TTC549 (cell line): Measurements from ENCODE around the gene LRRC39.
"Not testable (repeated sequence)": the region's sequence is repeated elsewhere in the genome, so short reads cannot be mapped to it uniquely, and the experiment has no call there.

Experiments used
- FAIRE-seq: peaks from 2 replicates; lab custom pipeline; 2012; peaks lifted over from hg19 to GRCh38; lab: Jason Lieb, UNC

Gene LRRC39

DNA sequence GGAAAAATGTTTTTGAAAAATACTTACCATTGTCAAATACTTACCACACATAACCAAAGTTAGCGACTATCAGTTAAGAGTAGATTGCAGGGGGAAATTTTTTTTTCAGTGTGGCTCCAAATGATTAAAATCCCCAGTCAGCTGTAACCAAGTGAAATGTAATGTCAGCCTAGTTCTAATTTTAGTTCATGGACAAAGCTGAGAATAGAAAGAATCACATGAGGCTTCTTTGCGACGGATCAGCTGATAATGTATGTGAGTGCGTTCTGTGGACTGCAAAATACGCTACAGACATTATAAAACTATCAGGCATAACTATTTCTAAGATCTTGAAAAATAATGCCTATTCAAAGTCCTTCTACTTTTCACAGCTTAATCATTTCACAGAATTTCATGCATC lies at the start of gene LRRC39:
Gene LRRC39 (minus strand): TSS at position 166 of the 400 bp plus-strand sequence. CDS start 9,740 bp downstream, outside the sequence.
- no peak for FAIRE-seq

DNA sequence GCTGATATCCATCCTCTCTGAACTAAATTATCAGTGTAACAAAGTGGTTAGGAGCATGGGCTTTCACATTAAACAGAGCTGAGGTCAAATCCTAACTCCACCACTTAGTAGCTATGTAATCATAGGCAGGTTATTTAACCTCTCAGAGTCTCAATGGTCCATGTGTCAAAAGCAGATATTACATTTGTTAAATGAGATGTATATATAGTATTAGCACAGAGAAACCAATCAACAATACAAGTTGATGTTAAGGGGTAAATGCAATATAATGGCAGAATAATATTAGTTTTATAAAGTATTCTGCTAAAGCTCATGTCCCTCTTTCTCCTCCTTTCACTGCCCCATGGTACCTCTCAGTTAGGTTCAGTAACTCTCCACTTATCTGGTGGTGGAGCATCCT lies 44.4 kb upstream of the LRRC39 start:
- FAIRE-seq = no peak

DNA sequence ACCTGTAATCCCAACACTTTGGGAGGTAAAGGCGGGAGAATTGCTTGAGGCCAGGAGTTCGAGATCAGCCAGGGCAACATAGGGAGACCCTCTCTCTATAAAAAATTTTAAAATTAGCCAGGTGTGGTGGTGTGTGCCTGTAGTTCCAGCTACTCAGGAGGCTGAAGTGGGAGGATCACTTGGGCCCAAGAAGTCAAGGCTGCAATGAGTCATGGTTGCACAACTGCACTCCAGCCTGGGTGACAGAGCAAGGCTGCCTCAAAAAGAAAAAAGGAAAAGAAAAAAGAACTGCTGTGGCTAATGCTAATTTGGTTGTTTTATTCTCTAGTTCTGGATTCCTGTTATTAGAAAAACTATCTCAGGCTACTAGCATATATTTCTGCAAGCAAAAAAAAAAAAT lies 41.8 kb upstream of the LRRC39 start:
- FAIRE-seq = no peak

DNA sequence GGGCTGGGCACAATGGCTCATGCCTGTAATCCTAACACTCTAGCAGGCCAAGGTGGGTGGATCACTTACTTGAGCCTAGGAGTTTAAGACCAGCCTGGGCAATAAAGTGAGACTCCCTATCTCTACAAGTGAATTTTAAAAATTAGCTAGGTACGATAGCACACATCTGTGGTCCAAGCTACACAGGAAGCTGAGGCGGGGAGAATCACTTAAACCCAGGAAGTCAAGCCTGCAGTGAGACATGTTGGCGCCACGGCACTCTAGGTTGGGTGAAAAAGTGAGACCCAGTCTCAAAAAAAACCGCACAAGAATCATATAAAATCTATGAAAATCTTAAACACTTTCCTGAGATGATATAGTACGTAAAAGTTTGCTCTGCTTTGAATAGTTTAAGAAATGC lies 41.4 kb upstream of the LRRC39 start:
- no peak for FAIRE-seq

DNA sequence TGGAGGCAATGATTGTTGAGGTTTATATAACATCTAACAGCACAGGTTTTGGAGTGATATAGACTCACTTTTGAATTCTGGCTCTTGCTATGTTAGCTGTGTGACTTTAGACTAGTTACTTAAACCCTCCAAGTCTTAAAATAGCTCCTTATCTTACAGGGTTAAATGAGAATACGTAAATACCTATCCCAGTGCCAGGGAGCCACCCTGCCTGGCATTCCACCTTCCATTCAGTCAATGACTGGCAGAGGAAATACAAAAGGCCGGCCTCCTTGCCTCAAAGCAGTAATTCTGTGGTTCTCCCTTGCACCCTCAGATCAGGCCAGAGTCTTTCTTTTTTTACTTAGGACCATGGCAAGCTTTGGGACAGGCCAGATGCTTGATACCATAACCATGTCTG lies 39.8 kb upstream of the LRRC39 start:
- FAIRE-seq = no peak

DNA sequence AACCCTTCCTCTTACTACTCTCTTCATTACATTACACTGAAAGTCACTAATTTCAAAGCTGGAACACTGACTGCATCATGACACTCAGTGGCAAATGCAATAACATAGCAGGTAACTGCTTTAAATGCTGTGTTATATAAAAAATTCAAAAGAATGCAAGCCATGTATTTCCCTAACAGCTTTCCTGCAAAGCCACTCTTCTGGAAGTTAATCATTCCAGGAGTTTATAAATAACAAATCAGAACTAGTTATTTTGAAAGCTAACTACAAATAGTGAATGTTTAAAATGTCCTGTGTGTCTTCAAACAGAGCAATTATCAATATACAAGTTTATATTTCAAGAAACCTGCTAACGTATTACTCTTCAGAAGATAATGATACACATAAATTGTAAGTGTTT lies 37.0 kb upstream of the LRRC39 start:
- no peak for FAIRE-seq

DNA sequence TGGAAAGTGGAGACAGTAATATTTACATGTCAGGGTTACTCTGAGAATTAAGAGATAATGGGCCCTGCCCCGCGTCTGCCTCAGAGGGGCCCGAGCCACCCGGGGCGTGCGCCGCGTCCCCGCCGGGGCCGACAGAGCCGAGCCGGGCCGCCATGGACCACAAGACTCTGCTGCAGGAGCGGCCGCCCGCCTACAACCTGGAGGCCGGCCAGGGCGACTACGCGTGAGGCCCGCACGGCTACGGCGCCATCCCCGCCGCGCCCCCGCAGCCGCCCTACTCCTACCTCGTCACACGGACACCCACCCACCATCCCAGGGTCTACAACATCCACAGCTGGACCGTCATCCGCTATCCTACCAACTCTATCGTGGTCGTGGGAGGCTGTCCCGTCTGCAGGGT lies 35.1 kb upstream of the LRRC39 start:
- FAIRE-seq = no peak

DNA sequence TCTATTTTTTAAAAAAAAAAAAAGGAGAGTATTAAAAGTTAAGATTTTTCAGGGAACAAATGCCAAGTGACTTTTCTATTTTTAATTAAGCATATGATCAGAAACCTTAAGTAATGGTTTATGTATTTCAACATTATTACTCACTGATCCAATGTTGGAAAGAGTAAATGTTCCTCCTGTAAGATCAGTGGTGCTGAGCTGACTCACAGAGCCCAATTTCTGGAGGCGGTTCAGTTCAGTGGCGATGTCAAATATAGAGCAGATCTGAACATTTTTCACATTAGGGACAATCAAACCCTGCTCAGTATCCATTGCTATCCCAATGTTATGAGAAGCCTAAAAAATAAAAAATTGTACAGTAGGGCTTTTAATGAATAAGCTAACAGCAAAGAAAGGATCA lies 28.2 kb upstream of the LRRC39 start:
- no peak for FAIRE-seq

DNA sequence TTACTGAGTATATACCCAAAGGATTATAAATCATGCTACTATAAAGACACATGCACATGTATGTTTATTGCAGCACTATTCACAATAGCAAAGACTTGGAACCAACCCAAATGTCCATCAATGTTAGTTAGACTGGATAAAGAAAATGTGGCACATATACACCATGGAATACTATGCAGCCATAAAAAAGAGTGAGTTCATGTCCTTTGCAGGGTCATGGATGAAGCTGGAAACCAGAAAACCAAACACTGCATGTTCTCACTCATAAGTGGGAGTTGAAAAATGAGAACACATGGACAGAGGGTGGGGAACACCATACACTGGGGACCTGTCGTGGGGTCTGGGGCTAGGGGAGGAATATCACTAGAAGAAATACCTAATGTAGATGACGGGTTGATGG lies 27.5 kb upstream of the LRRC39 start:
- not testable (repeated sequence) for FAIRE-seq

DNA sequence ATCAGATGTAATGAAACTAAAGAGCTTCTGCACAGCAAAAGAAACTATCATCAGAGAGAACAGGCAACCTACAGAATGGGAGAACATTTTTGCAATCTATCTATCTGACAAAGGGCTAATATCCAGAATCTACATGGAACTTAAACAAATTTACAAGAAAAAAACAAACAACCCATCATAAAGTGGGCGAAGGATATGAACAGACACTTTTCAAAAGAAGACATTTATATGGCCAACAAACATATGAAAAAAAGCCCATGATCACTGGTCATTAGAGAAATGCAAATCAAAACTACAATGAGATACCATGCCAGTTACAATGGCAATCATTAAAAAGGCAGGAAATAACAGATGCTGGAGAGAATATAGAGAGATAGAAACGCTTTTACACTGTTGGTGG lies 27.0 kb upstream of the LRRC39 start:
- FAIRE-seq = not testable (repeated sequence)

DNA sequence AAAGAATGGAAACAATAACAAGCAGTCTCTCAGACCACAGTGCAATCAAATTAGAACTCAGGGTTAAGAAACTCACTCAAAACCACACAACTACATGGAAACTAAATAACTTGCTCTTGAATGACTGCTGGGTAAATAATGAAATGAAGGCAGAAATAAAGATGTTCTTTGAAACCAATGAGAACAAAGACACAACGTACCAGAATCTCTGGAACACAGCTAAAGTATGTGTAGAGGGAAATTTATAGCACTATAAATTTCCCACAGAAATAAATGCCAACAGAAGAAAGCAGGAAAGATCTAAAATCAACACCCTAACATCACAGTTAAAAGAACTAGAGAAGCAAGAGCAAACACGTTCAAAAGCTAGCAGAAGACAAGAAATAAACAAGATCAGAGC lies 24.6 kb upstream of the LRRC39 start:
- FAIRE-seq = not testable (repeated sequence)

DNA sequence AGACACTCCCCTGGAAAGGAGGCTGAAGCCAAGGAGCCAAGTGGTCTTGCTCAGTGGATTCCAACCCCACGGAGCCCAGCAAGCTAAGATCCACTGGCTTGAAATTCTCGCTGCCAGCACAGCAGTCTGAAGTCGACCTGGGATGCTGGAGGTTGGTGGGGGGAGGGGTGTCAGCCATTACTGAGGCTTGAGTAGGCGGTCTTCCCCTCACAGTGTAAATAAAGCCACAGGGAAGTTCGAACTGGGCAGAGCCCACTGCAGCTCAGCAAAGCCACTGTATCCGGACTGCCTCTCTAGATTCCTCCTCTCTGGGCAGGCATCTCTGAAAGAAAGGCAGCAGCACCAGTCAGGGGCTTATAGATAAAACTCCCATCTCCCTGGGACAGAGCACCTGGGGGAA lies 22.0 kb upstream of the LRRC39 start:
- FAIRE-seq = not testable (repeated sequence)

DNA sequence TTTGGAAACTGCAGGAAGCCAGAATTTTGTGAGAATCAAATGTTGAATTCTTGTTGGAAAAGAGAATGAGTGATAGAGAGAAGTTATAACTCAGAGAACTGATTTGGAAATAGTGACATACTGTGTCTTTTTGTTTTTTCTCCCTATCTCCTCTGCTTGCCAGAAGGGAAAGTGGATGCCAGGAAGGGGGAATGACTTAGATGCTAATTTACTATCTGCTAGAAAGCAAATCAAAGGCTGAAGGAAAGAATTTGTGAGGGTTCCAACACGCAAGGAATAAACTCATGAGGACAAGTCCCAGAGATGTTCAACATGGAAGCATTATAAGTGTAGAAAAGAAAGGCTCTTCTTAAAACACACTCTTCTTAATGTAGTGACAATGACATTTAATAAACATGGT lies 20.5 kb upstream of the LRRC39 start:
- FAIRE-seq = no peak

DNA sequence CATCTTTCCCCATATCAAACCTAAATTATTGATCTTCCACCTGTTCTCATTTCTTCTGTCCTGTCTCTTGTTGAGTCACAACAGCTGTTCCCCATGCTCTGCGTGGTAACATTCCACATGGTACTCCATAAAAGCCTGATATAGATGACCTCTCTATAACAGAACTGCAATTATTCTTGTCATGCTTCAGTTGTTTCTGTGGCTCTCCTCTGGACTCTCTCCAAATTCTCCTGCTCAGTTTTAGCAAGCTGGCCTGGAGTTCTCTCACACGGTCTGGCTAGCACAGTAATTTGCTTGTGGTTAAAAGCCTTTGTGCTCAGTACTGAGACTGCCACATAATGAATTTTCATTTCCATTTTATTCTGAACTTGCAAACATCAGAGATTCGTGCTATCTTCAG lies 10.6 kb upstream of the LRRC39 start:
- no peak for FAIRE-seq

DNA sequence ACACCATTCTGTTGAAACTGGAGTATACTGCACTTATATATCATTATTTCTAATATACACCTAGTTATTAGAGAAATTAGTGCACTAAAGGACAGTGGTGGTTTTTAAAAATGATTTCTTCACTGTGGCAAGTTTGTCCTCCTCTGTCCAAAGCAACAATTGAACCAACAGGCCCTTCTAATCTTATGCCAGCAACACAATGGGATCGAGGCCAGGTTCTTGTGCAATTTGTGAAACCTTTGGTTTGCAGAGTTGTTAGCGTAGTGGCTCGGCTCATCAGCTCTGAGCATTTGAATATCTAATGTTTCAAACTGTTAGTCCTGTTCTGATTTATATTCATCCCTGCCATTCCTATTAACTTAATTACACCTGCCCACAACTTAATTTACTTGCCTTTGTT lies 9.9 kb upstream of the LRRC39 start:
- no peak for FAIRE-seq

DNA sequence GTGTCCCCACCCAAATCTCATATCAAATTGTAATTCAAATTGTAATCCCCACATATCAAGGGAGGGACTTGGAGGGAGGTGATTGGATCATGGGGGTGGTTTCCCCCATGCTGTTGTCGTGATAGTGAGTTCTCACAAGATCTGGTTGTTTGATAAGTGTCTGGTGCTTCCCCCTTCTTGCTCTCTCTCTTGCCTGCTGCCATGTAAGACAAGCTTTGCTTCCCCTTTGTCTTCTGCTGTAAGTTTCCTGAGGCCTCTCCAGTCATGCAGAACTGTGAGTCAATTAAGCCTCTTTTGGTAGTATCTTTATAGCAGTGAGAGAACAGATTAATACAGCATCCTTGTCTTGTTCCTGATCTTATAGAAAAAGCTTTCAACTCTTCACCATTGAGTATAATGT lies 6.5 kb upstream of the LRRC39 start:
- no peak for FAIRE-seq

DNA sequence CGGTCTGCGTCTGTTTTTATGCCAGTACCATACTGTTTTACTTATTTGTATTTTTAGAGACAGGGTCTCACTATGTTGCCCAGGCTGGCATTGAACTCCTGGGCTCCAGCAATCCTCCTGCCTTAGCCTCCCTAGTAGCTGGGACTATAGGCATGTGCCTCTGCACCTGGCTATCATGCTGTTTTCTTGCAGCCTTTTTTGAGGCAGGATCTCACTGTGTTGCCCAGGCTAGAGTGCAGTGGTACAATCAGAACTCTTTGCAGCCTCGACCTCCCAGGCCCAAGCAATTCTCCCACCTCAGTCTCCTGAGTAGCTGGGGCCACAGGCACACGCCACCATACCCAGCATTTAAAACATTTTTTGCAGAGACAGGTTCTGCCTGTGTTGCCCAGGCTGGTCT lies 5.3 kb upstream of the LRRC39 start:
- FAIRE-seq = no peak

DNA sequence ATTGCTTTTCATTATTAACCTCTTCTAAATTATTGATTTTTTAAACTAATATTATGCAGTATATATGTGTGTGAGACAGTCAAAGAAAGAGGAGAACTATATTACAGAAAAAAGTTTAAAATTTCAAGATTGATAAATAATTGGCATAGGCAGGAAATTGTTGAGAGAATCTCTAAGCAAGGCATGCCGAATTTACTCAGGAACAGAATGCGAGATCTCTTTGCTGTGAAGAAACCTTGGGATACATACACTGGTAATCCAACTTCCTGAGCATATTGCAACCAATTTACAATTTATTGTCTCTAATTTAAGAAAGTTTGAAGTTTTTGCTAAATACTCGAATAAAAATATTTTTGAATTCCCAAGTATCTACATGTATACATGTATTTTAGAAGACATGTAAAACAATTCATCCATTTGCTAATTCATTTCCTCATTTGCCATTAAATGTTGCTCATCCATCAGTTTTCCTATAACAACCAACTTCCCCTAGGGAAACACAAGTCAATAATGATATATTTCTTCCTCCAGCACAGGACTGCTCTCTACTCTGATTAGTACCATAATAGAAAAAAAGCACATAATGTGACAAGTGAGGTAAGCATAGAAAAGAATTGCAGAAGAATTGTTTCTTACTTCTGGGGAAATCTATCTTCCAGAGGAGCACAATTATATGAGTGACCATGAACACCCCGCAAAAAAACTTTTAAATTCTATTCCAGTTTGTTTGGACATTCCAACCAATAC lies 588 bp downstream of the LRRC39 start:
- no peak for FAIRE-seq

DNA sequence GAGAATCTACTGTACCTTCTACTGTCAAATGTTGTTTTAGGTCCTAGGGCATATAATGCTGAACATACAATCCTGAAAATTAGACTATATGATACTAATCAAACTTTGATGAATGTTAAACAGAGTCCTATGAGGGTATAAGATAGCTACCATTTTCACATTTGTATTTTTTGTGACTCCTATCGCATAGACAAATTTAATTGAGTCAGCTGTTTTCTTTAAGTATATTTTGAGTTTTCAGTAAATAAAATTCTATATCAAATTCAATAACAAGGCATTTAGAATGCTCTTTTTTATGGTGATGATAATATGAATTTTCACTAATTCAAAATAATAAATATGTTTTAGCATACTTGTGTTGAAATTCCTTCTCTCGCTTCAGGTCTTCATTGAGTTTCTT lies 10.0 kb downstream of the LRRC39 start:
- no peak for FAIRE-seq

DNA sequence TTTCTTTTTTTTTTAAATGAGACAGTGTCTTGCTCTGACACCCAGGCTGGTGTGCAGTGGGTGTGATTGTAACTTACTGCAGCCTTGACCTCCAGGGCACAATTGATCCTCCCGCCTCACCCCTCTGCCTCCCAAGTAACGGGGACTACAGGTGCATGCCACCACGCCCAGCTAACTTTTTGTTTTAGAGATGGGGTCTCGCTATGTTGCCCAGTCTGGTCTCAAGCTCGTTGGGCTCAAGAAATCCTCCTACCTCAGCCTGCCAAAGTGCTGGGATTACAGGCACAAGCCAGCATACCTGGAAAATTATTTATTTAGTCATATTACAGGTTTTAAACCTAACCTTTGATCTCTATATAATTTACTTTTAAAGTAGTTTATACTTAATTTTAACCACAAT lies 13.4 kb downstream of the LRRC39 start:
- no peak for FAIRE-seq

DNA sequence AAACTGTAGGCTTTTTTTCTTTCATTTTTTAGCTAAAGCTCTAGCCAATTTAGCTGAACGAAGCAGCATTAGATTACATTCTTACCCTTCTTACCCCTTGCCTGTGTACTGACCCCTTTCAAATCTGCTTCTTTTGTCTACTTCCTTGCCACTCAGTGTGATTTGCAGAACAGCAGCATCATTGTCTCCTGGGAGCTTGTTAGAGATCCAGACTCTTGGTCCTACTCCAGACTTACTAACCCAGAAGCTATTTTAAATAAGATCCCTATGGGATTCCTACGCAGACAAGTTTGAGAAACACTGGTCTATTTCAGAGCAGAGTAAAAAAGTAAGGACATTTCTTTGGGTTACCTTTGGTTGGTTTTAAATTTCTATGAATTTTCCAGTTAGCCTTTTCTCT lies 13.8 kb downstream of the LRRC39 start:
- no peak for FAIRE-seq

DNA sequence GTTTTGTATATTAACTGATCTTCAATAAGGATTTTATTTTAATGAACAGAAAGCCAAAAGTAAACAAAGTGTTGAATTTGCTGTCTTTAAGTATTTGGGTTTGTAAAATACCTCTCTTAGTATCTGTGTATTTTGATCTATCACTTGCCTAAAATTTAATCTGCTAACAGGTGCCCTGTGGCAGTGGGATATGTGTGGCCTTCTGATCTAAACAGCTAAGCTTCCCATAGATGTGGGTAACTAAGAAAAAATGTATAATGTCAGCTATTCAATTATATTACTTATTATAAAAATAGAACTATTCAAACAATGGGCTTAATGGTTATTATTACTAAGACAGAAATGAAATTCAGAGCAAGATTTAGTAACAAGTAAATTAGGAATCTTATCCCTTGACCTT lies 15.2 kb downstream of the LRRC39 start:
- FAIRE-seq = no peak

DNA sequence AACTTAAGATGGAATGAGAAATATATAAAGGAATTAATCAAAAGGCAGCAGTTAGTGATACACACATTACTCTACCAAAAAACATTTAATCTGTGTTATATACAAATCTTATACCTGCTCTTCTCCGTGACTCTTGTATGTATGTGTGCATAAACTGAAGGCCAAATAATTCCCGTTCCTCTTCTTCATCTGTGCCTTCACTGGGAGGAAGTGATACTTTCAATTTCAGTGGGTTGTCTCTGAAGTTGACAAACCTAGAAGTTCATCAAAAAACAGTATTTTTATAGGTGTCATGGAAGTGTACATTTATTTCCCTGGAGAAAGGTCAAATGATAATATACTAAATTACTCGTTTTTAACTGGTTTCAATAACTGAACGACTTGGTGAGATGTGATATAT lies 25.8 kb downstream of the LRRC39 start:
- no peak for FAIRE-seq

DNA sequence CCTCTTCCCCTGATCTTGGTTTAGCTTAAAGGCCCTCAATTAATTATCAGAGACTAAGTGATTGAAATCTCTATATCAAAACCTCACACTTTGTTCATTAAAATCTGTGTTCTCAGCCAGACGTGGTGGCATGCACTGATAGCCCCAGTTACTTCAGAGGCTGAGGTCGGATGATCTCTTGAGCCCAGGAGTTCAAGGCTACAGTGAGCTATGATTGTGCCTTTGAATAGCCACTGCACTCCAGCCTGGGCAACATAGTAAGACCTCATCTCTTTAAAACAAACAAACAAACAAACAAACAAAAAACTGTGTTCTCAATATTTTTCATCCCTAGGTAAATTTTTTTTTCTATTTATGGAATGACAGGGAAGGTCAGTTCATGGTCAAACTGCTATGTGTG lies 26.4 kb downstream of the LRRC39 start:
- no peak for FAIRE-seq

DNA sequence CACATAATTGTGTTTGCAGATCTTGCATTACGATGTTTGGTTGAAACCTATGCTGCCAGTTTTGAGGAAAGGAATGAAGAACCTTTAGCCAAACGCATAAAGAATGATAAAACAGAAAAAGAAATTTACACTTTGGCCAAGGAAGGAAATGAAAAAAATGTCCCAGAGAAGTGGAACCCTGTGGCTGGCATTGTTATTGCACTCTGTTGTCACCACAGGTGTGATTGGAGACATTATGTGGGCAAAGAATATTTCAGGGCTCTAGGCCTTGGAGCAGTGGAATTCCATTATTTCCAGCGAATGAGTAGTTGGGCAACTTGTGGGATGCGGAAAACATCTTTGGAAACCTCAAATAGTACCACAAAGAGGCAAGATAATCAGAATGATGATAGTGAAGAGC lies 30.2 kb downstream of the LRRC39 start:
- FAIRE-seq = no peak
